ENCODE measurements around the gene MYO6. TPM values are rescaled to one million over a fixed set of nuclear protein-coding genes. Genes with fewer than 3 reads are reported as not detected.

Gene MYO6
- total RNA-seq, 1 donor from 2014 or later: 56.1 TPM

- DNase-seq (ENCODE audit: low read depth): no peak
- peaks cover 3% of the 10 kb centered on the region for H3K27me3 ChIP-seq (ENCODE audit: control insufficient read depth, insufficient read depth, low read length)
- no peak overlapping the region for H3K4me3 ChIP-seq (ENCODE audit: low read depth, low read length)
- H3K36me3 ChIP-seq (ENCODE audit: control insufficient read depth, insufficient read depth, low read length): no peaks in the 10 kb centered on the region
- TF ChIP-seq CTCF (IDR thresholded peaks at IDR 0.05; ENCODE audit: insufficient read depth, low read length, poor library complexity, severe bottlenecking): no peak
These were observed 187.6 kb downstream of the MYO6 start for GRCh38 chr6:75936682-75937081.

- DNase-seq (ENCODE audit: low read depth): no peak
- Histone ChIP-seq H3K36me3 (ENCODE audit: control insufficient read depth, insufficient read depth, low read length) (no peaks in the 10 kb centered on the region), H3K27me3 (ENCODE audit: control insufficient read depth, insufficient read depth, low read length) (peaks cover 3% of the 10 kb centered on the region), H3K4me3 (ENCODE audit: low read depth, low read length) (no peak overlapping the region)
- no peak for TF ChIP-seq CTCF (IDR thresholded peaks at IDR 0.05; ENCODE audit: insufficient read depth, low read length, poor library complexity, severe bottlenecking)
These were observed 188.8 kb downstream of the MYO6 start for GRCh38 chr6:75937846-75938245.

- H3K36me3 ChIP-seq (ENCODE audit: control insufficient read depth, insufficient read depth, low read length): no peaks in the 10 kb centered on the region
- no peak overlapping the region for H3K4me3 ChIP-seq (ENCODE audit: low read depth, low read length)
- TF ChIP-seq CTCF (IDR thresholded peaks at IDR 0.05; ENCODE audit: insufficient read depth, low read length, poor library complexity, severe bottlenecking): no peak
- peaks cover 6% of the 10 kb centered on the region for H3K27me3 ChIP-seq (ENCODE audit: control insufficient read depth, insufficient read depth, low read length)
- no peak for DNase-seq (ENCODE audit: low read depth)
These were observed 191.5 kb downstream of the MYO6 start for GRCh38 chr6:75940564-75940963.

GRCh38 chr6:75941509-75941908 is 192.5 kb downstream of the MYO6 start:
- no peaks in the 10 kb centered on the region for H3K36me3 ChIP-seq (ENCODE audit: control insufficient read depth, insufficient read depth, low read length)
- no peak for TF ChIP-seq CTCF (IDR thresholded peaks at IDR 0.05; ENCODE audit: insufficient read depth, low read length, poor library complexity, severe bottlenecking)
- no peak overlapping the region for H3K4me3 ChIP-seq (ENCODE audit: low read depth, low read length)
- peaks cover 6% of the 10 kb centered on the region for H3K27me3 ChIP-seq (ENCODE audit: control insufficient read depth, insufficient read depth, low read length)
- DNase-seq (ENCODE audit: low read depth): no peak

GRCh38 chr6:75943381-75943780 is 194.3 kb downstream of the MYO6 start:
- H3K27me3 ChIP-seq (ENCODE audit: control insufficient read depth, insufficient read depth, low read length): peaks cover 3% of the 10 kb centered on the region
- DNase-seq (ENCODE audit: low read depth): no peak
- TF ChIP-seq CTCF (IDR thresholded peaks at IDR 0.05; ENCODE audit: insufficient read depth, low read length, poor library complexity, severe bottlenecking): no peak
- no peaks in the 10 kb centered on the region for H3K36me3 ChIP-seq (ENCODE audit: control insufficient read depth, insufficient read depth, low read length)
- no peak overlapping the region for H3K4me3 ChIP-seq (ENCODE audit: low read depth, low read length)

- Histone ChIP-seq H3K27me3 (ENCODE audit: control insufficient read depth, insufficient read depth, low read length) (peaks cover 3% of the 10 kb centered on the region), H3K4me3 (ENCODE audit: low read depth, low read length) (no peak overlapping the region), H3K36me3 (ENCODE audit: control insufficient read depth, insufficient read depth, low read length) (no peaks in the 10 kb centered on the region)
- DNase-seq (ENCODE audit: low read depth): no peak
- no peak for TF ChIP-seq CTCF (IDR thresholded peaks at IDR 0.05; ENCODE audit: insufficient read depth, low read length, poor library complexity, severe bottlenecking)
These were observed 197.2 kb downstream of the MYO6 start for GRCh38 chr6:75946146-75946831.

All from kidney epithelial cell (primary cell).